A673 (cell line): ENCODE results near the gene NAALADL2. TPM values are rescaled to one million over a fixed set of nuclear protein-coding genes. Genes with fewer than 3 reads are reported as not detected.

Source experiments
- BruUV-seq: library from RNA; stranded (reverse); fragments of 400-500 nt; replicated peaks from 2 replicates; lab custom pipeline; 2021; lab: Mats Ljungman, UMichigan
- CTCF ChIA-PET: fragments of 300-600 bp; sonication (Branson Sonifier 250); formaldehyde crosslinking; loops from one replicate; lab custom pipeline; 2022; ENCODE audit warnings: antibody characterized with exemption; lab: Charles Lee
- POLR2A ChIA-PET: fragments of 300-600 bp; sonication (Branson Sonifier 250); formaldehyde crosslinking; loops from one replicate; lab custom pipeline; 2022; ENCODE audit warnings: antibody characterized with exemption; ENCODE audit not compliant: low non-redundant PET; lab: Charles Lee
- DNase-seq: peaks from one replicate; pipeline ENCODE4 v3.0.0-alpha.2; 2015; ENCODE audit warnings: low spot score
- H3K27ac ChIP-seq: fragments of 200-600 bp; sonication (generic); 2 replicates; pipeline ENCODE4 v1.5.1; 2016; ENCODE audit warnings: mixed run types, low read depth, mild to moderate bottlenecking, mixed read lengths, antibody characterized with exemption, low read length; ENCODE audit not compliant: poor library complexity, severe bottlenecking
- H3K27me3 ChIP-seq: fragments of 200-600 bp; sonication (generic); replicated peaks from 2 replicates; pipeline ENCODE4 v1.6.1; 2017; ENCODE audit warnings: mixed run types, low read depth, mild to moderate bottlenecking, mixed read lengths, antibody characterized with exemption, low read length; ENCODE audit not compliant: insufficient read depth, poor library complexity
- H3K36me3 ChIP-seq: fragments of 200-600 bp; sonication (generic); 2 replicates; pipeline ENCODE4 v1.6.1; 2016; ENCODE audit warnings: mixed run types, mild to moderate bottlenecking, mixed read lengths, antibody characterized with exemption, low read length; ENCODE audit not compliant: insufficient read depth, poor library complexity, severe bottlenecking
- H3K4me1 ChIP-seq: fragments of 200-600 bp; sonication (generic); 2 replicates; pipeline ENCODE4 v1.6.1; 2017; ENCODE audit warnings: mixed run types, mild to moderate bottlenecking, mixed read lengths, antibody characterized with exemption, low read length; ENCODE audit not compliant: insufficient read depth, poor library complexity, severe bottlenecking
- H3K4me3 ChIP-seq: fragments of 200-600 bp; sonication (generic); 2 replicates; pipeline ENCODE4 v1.5.1; 2016; ENCODE audit warnings: low read depth, mixed run types, mild to moderate bottlenecking, mixed read lengths, low read length; ENCODE audit not compliant: poor library complexity, severe bottlenecking
- H3K9me3 ChIP-seq: fragments of 200-600 bp; sonication (generic); 2 replicates; pipeline ENCODE4 v1.6.1; 2016; ENCODE audit warnings: mixed run types, low read depth, mild to moderate bottlenecking, mixed read lengths, antibody characterized with exemption, low read length; ENCODE audit not compliant: poor library complexity, severe bottlenecking
- EZH2 ChIP-seq: fragments of 200-600 bp; sonication (generic); IDR thresholded peaks from 2 replicates; pipeline ENCODE4 v1.6.1; 2017; ENCODE audit warnings: borderline replicate concordance, low read depth, mild to moderate bottlenecking, mixed read lengths, antibody characterized with exemption, low read length; ENCODE audit not compliant: poor library complexity, severe bottlenecking
- intact Hi-C: fragments of 100-400 bp; cut with micrococcal nuclease; formaldehyde crosslinking; loops from one replicate; pipeline ENCODE4 v1.10.0; 2022; ENCODE audit not compliant: unreplicated experiment
- total RNA-seq: library from RNA; stranded (reverse); gene quantifications from 2 replicates; pipeline ENCODE4 v1.2.3, GENCODE V29; 2021
- TF ChIP-seq, protein P1 (sequence below): fragments of 300-800, 200-600 bp; sonication (generic); conservative IDR thresholded peaks from 2 replicates; pipeline ENCODE4 v1.5.1; 2017; ENCODE audit warnings: low read depth, mild to moderate bottlenecking, antibody characterized with exemption, low read length, moderate library complexity, mixed read lengths

Gene NAALADL2
- total RNA-seq, 1 experiment from 2014 or later = 0.64 TPM

GRCh38 chr3:174945276-174945675 is 86.1 kb downstream of the NAALADL2 start:
- Histone ChIP-seq H3K27me3 (no peaks in the 10 kb centered on the region), H3K27ac (no peak overlapping the region), H3K9me3 (no peaks in the 10 kb centered on the region), H3K4me3 (no peak overlapping the region), H3K4me1 (no peaks in the 10 kb centered on the region), H3K36me3 (no peaks in the 10 kb centered on the region)
- TF ChIP-seq, protein P1, sequence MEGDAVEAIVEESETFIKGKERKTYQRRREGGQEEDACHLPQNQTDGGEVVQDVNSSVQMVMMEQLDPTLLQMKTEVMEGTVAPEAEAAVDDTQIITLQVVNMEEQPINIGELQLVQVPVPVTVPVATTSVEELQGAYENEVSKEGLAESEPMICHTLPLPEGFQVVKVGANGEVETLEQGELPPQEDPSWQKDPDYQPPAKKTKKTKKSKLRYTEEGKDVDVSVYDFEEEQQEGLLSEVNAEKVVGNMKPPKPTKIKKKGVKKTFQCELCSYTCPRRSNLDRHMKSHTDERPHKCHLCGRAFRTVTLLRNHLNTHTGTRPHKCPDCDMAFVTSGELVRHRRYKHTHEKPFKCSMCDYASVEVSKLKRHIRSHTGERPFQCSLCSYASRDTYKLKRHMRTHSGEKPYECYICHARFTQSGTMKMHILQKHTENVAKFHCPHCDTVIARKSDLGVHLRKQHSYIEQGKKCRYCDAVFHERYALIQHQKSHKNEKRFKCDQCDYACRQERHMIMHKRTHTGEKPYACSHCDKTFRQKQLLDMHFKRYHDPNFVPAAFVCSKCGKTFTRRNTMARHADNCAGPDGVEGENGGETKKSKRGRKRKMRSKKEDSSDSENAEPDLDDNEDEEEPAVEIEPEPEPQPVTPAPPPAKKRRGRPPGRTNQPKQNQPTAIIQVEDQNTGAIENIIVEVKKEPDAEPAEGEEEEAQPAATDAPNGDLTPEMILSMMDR = no peak
- TF ChIP-seq EZH2 = no peak
- POLR2A ChIA-PET = no interaction called here
- intact Hi-C loops = no loop called here
- no TSS peak for BruUV-seq
- CTCF ChIA-PET = no interaction called here
- no peak for DNase-seq

GRCh38 chr3:174945951-174946350 is 86.8 kb downstream of the NAALADL2 start:
- intact Hi-C loops = no loop called here
- no peaks in the 10 kb centered on the region for H3K9me3 ChIP-seq
- no TSS peak for BruUV-seq
- ChIA-PET CTCF (no interaction called here), POLR2A (no interaction called here)
- no peaks in the 10 kb centered on the region for H3K36me3 ChIP-seq
- no peak overlapping the region for H3K27ac ChIP-seq
- TF ChIP-seq, protein P1 = no peak
- no peak for TF ChIP-seq EZH2
- no peak overlapping the region for H3K4me3 ChIP-seq
- no peak for DNase-seq
- no peaks in the 10 kb centered on the region for H3K4me1 ChIP-seq
- H3K27me3 ChIP-seq = no peaks in the 10 kb centered on the region

GRCh38 chr3:174949523-174949922 is 90.4 kb downstream of the NAALADL2 start:
- no TSS peak for BruUV-seq
- H3K4me3 ChIP-seq = no peak overlapping the region
- H3K36me3 ChIP-seq = no peaks in the 10 kb centered on the region
- H3K4me1 ChIP-seq = no peaks in the 10 kb centered on the region
- H3K27ac ChIP-seq = no peak overlapping the region
- ChIA-PET POLR2A (no interaction called here), CTCF (no interaction called here)
- intact Hi-C loops = no loop called here
- H3K9me3 ChIP-seq = no peaks in the 10 kb centered on the region
- TF ChIP-seq EZH2 = no peak
- H3K27me3 ChIP-seq = no peaks in the 10 kb centered on the region
- DNase-seq = no peak

DNA sequence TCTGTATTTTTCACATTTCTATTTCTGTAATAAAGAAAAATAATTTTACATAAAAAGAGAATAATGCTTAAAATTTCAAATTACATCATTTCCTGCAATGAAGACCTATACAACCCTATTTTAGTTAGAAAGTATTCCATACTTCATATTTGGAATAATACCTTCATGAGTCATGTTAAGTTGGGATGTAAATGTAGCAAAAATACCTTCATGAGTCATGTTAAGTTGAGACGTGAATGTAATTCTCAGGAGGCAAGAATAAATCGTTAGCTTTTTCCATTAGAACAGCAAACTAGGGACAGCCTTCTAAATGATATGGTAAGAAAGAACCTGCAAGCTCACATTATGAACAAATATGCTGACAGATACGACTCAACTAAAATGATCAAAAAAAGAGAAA is 91.9 kb downstream of the NAALADL2 start:
- CTCF ChIA-PET = no interaction called here
- Histone ChIP-seq H3K27ac (no peak overlapping the region), H3K4me1 (no peaks in the 10 kb centered on the region), H3K36me3 (no peaks in the 10 kb centered on the region), H3K9me3 (no peaks in the 10 kb centered on the region), H3K27me3 (no peaks in the 10 kb centered on the region), H3K4me3 (no peak overlapping the region)
- POLR2A ChIA-PET = no interaction called here
- intact Hi-C loops = no loop called here
- TF ChIP-seq, protein P1 = no peak
- TF ChIP-seq EZH2 = no peak
- peak; percentile 2 for DNase-seq
- no TSS peak for BruUV-seq
